ENCODE data around the gene LMAN1L. TPM values are rescaled to one million over a fixed set of nuclear protein-coding genes. Genes with fewer than 3 reads are reported as not detected.

Gene LMAN1L
- total and polyA plus RNA-seq, 4 donors: 0.08 TPM; not detected in 3

- Histone ChIP-seq H3K4me1 (ENCODE audit: control insufficient read depth in 4 of 4, insufficient read depth in 4 of 4, low read length in 3 of 4) (peaks cover 13 to 78% (median 47%) of the 10 kb centered on the region in 4 donors), H3K27me3 (ENCODE audit: control insufficient read depth in 4 of 4, insufficient read depth in 4 of 4, low read length in 3 of 4) (no peaks in the 10 kb centered on the region), H3K27ac (ENCODE audit: low read depth in 1 of 2, low read length in 2 of 2) (peak overlapping the region; percentile 48 to 49), H3K9ac (ENCODE audit: low read depth in 1 of 2, low read length in 2 of 2) (no peak overlapping the region), H3K9me3 (ENCODE audit: control insufficient read depth in 4 of 4, low read length in 3 of 4) (no peaks in the 10 kb centered on the region), H3K4me3 (ENCODE audit: low read depth in 1 of 3, low read length in 3 of 3) (no peak overlapping the region), H3K36me3 (ENCODE audit: control insufficient read depth in 4 of 4, insufficient read depth in 3 of 4, low read depth in 1 of 4, low read length in 3 of 4) (no peaks in the 10 kb centered on the region)
- DNase-seq (ENCODE audit: low spot score): no peak
- WGBS: 42% methylated on average over 3 of the region's 3 CpGs
- TF ChIP-seq YY1 (IDR thresholded peaks at IDR 0.05): no peak
- peak in 1 of 2 donors; percentile 3 for TF ChIP-seq HNF4A (conservative IDR thresholded peaks at IDR 0.05)
Measured at GRCh38 chr15:74789741-74790079, 22.9 kb upstream of the LMAN1L start.

- Histone ChIP-seq H3K9me3 (ENCODE audit: control insufficient read depth in 4 of 4, low read length in 3 of 4) (no peaks in the 10 kb centered on the region), H3K4me3 (ENCODE audit: low read depth in 1 of 3, low read length in 3 of 3) (no peak overlapping the region), H3K27ac (ENCODE audit: low read depth in 1 of 2, low read length in 2 of 2) (peak overlapping the region; percentile 48 to 49), H3K27me3 (ENCODE audit: control insufficient read depth in 4 of 4, insufficient read depth in 4 of 4, low read length in 3 of 4) (no peaks in the 10 kb centered on the region), H3K4me1 (ENCODE audit: control insufficient read depth in 4 of 4, insufficient read depth in 4 of 4, low read length in 3 of 4) (peaks cover 13 to 79% (median 45%) of the 10 kb centered on the region in 4 donors), H3K9ac (ENCODE audit: low read depth in 1 of 2, low read length in 2 of 2) (no peak overlapping the region), H3K36me3 (ENCODE audit: control insufficient read depth in 4 of 4, insufficient read depth in 3 of 4, low read depth in 1 of 4, low read length in 3 of 4) (no peaks in the 10 kb centered on the region)
- TF ChIP-seq EGR1 (IDR thresholded peaks at IDR 0.05; ENCODE audit: low read depth in 2 of 2) (no peak), GABPA (IDR thresholded peaks at IDR 0.05 in 1 of 2, conservative IDR thresholded peaks at IDR 0.05 in 1 of 2) (no peak), HNF4A (conservative IDR thresholded peaks at IDR 0.05) (no peak), FOXA1 (IDR thresholded peaks at IDR 0.05) (no peak), NR2F2 (IDR thresholded peaks at IDR 0.05) (peak; percentile 51)
- WGBS: 56% methylated on average over 15 of the region's 15 CpGs
- no peak for DNase-seq (ENCODE audit: low spot score)
Measured at GRCh38 chr15:74790080-74790916, 22.3 kb upstream of the LMAN1L start.

GRCh38 chr15:74791007-74791406 lies 21.6 kb upstream of the LMAN1L start:
- Histone ChIP-seq H3K4me3 (ENCODE audit: low read depth in 1 of 3, low read length in 3 of 3) (no peak overlapping the region), H3K27me3 (ENCODE audit: control insufficient read depth in 4 of 4, insufficient read depth in 4 of 4, low read length in 3 of 4) (no peaks in the 10 kb centered on the region), H3K27ac (ENCODE audit: low read depth in 1 of 2, low read length in 2 of 2) (no peak overlapping the region), H3K4me1 (ENCODE audit: control insufficient read depth in 4 of 4, insufficient read depth in 4 of 4, low read length in 3 of 4) (peaks cover 15 to 78% (median 47%) of the 10 kb centered on the region in 4 donors), H3K9me3 (ENCODE audit: control insufficient read depth in 4 of 4, low read length in 3 of 4) (no peaks in the 10 kb centered on the region), H3K36me3 (ENCODE audit: control insufficient read depth in 4 of 4, insufficient read depth in 3 of 4, low read depth in 1 of 4, low read length in 3 of 4) (no peaks in the 10 kb centered on the region), H3K9ac (ENCODE audit: low read depth in 1 of 2, low read length in 2 of 2) (no peak overlapping the region)
- TF ChIP-seq SP1 (IDR thresholded peaks at IDR 0.05) (no peak), MAX (IDR thresholded peaks at IDR 0.05) (no peak), CTCF (IDR thresholded peaks at IDR 0.05; ENCODE audit: low read depth, low read length, missing input control) (no peak), RAD21 (IDR thresholded peaks at IDR 0.05) (no peak)
- WGBS: 55% methylated on average over 1 of the region's 1 CpG
- DNase-seq (ENCODE audit: low spot score): no peak

- no peaks in the 10 kb centered on the region for H3K27me3 ChIP-seq (ENCODE audit: control insufficient read depth in 4 of 4, insufficient read depth in 4 of 4, low read length in 3 of 4)
- DNase-seq (ENCODE audit: low spot score): no peak
- H3K4me3 ChIP-seq (ENCODE audit: low read depth in 1 of 3, low read length in 3 of 3): no peak overlapping the region
- 94% methylated on average over 7 of the region's 7 CpGs for WGBS
- peaks cover 17 to 79% (median 53%) of the 10 kb centered on the region in 4 donors for H3K4me1 ChIP-seq (ENCODE audit: control insufficient read depth in 4 of 4, insufficient read depth in 4 of 4, low read length in 3 of 4)
- H3K9me3 ChIP-seq (ENCODE audit: control insufficient read depth in 4 of 4, low read length in 3 of 4): no peaks in the 10 kb centered on the region
- no peaks in the 10 kb centered on the region for H3K36me3 ChIP-seq (ENCODE audit: control insufficient read depth in 4 of 4, insufficient read depth in 3 of 4, low read depth in 1 of 4, low read length in 3 of 4)
- H3K27ac ChIP-seq (ENCODE audit: low read depth in 1 of 2, low read length in 2 of 2): no peak overlapping the region
- no peak overlapping the region for H3K9ac ChIP-seq (ENCODE audit: low read depth in 1 of 2, low read length in 2 of 2)
- no peak for TF ChIP-seq HNF4A (conservative IDR thresholded peaks at IDR 0.05)
- TF ChIP-seq SP1 (IDR thresholded peaks at IDR 0.05): no peak
- TF ChIP-seq ATF3 (IDR thresholded peaks at IDR 0.05): no peak
- no peak for TF ChIP-seq ZBTB33 (IDR thresholded peaks at IDR 0.05)
- no peak for TF ChIP-seq YY1 (IDR thresholded peaks at IDR 0.05)
- TF ChIP-seq RAD21 (IDR thresholded peaks at IDR 0.05): no peak
- TF ChIP-seq FOXA2 (IDR thresholded peaks at IDR 0.05): no peak
- TF ChIP-seq FOXA1 (IDR thresholded peaks at IDR 0.05): no peak
- no peak for TF ChIP-seq GABPA (IDR thresholded peaks at IDR 0.05 in 1 of 2, conservative IDR thresholded peaks at IDR 0.05 in 1 of 2)
- TF ChIP-seq HNF4G (IDR thresholded peaks at IDR 0.05): no peak
- TF ChIP-seq CTCF (IDR thresholded peaks at IDR 0.05; ENCODE audit: low read depth, low read length, missing input control): no peak
- TF ChIP-seq RXRA (IDR thresholded peaks at IDR 0.05): no peak
- TF ChIP-seq JUND (IDR thresholded peaks at IDR 0.05): no peak
Measured at GRCh38 chr15:74791667-74792066, 21.0 kb upstream of the LMAN1L start.
